T-cell (primary cell): Measurements from ENCODE around the gene AP1AR. TPM values are rescaled to one million over a fixed set of nuclear protein-coding genes. Genes with fewer than 3 reads are reported as not detected.
"Not testable (repeated sequence)": the region's sequence is repeated elsewhere in the genome, so short reads cannot be mapped to it uniquely, and the experiment has no call there.

Source experiments
- ATAC-seq, 4 experiments: fragments of 200-7000 bp in 3 of 4; fragments of 150-1000 bp in 1 of 4; cut with Tn5 transposase; replicated peaks in 1 of 4; 1 replicate in 3 of 4; 2 replicates in 1 of 4; pipeline ENCODE4 v1.10.0; 2021; ENCODE audit warnings: moderate library complexity in 3 of 4, mild to moderate bottlenecking in 2 of 4, moderate number of reproducible peaks in 1 of 4
- CTCF ChIA-PET, 2 donors: fragments of 300-600 bp; sonication (Branson Sonifier 250); formaldehyde crosslinking; loops; one replicate each; lab custom pipeline; 2022; ENCODE audit warnings: antibody characterized with exemption in 2 of 2; lab: Charles Lee
- POLR2A ChIA-PET, 2 donors: fragments of 300-600 bp; sonication (Branson Sonifier 250); formaldehyde crosslinking; loops; one replicate each; lab custom pipeline; 2022; ENCODE audit warnings: antibody characterized with exemption in 2 of 2; lab: Charles Lee
- DNase-seq, 35 experiments: peaks; one replicate each; pipeline versions ENCODE4 v3.0.0 to v3.0.0-alpha.2; 2013 to 2023
- H3K27ac ChIP-seq: one replicate; pipeline ENCODE4 v1.5.1; 2013; ENCODE audit warnings: low read length
- H3K27me3 ChIP-seq, 2 experiments: replicated peaks in 1 of 2; 1 replicate in 1 of 2; 2 replicates in 1 of 2; pipeline versions ENCODE4 v1.6.1 to v1.7.0; 2013; ENCODE audit warnings: low read length in 1 of 2, mixed read lengths in 1 of 2; ENCODE audit not compliant: control insufficient read depth in 2 of 2, insufficient read depth in 2 of 2; ENCODE audit errors: extremely low read depth in 1 of 2
- H3K36me3 ChIP-seq, 2 donors: 1 replicate in 1 of 2; 2 replicates in 1 of 2; pipeline versions ENCODE4 v1.6.1 to v1.7.0; 2013; ENCODE audit warnings: low read length in 1 of 2; ENCODE audit not compliant: control insufficient read depth in 2 of 2, insufficient read depth in 1 of 2; ENCODE audit errors: extremely low read depth in 1 of 2
- H3K4me1 ChIP-seq, 2 experiments: 1 replicate in 1 of 2; 2 replicates in 1 of 2; pipeline versions ENCODE4 v1.6.1 to v1.7.0; 2013; ENCODE audit warnings: low read length in 2 of 2, mixed read lengths in 1 of 2; ENCODE audit not compliant: insufficient read depth in 2 of 2, control insufficient read depth in 1 of 2; ENCODE audit errors: extremely low read depth in 1 of 2
- H3K4me3 ChIP-seq, 2 donors: 1 replicate in 1 of 2; 2 replicates in 1 of 2; pipeline versions ENCODE4 v1.5.1 to v1.7.0; 2013; ENCODE audit warnings: mild to moderate bottlenecking in 2 of 2, low read length in 1 of 2, moderate library complexity in 1 of 2; ENCODE audit not compliant: control insufficient read depth in 1 of 2; ENCODE audit errors: extremely low read depth in 1 of 2
- H3K9me3 ChIP-seq: 2 replicates; pipeline ENCODE4 v1.7.0; 2013
- H3K27ac Mint-ChIP-seq, 2 donors: one replicate each; pipeline ENCODE4 v1.8.0; 2020 to 2021; ENCODE audit warnings: mild to moderate bottlenecking in 2 of 2, mixed read lengths in 2 of 2
- H3K27me3 Mint-ChIP-seq, 2 donors: one replicate each; pipeline ENCODE4 v1.8.0; 2021 to 2022; ENCODE audit warnings: mixed read lengths in 2 of 2
- H3K36me3 Mint-ChIP-seq: one replicate; pipeline ENCODE4 v1.8.0; 2021; ENCODE audit warnings: mixed read lengths
- H3K4me1 Mint-ChIP-seq, 3 donors: one replicate each; pipeline ENCODE4 v1.8.0; 2020 to 2022; ENCODE audit warnings: mixed read lengths in 3 of 3, mild to moderate bottlenecking in 1 of 3
- H3K4me3 Mint-ChIP-seq, 3 donors: one replicate each; pipeline ENCODE4 v1.8.0; 2020 to 2022; ENCODE audit warnings: mild to moderate bottlenecking in 3 of 3, mixed read lengths in 3 of 3, moderate library complexity in 3 of 3
- H3K9me3 Mint-ChIP-seq, 3 donors: one replicate each; pipeline ENCODE4 v1.8.0; 2020 to 2022; ENCODE audit warnings: mixed read lengths in 3 of 3
- WGBS: methylation state at CpG from one replicate; pipeline ENCODE4 v1.1.5; 2013; ENCODE audit warnings: missing lambda C conversion rate; ENCODE audit not compliant: insufficient coverage; 5-methylcytosine and 5-hydroxymethylcytosine counted together
- total RNA-seq, 35 experiments: library from RNA in 6 of 35; stranded (reverse) in 6 of 35; fragments of 120-200 nt in 1 of 35; gene quantifications; one replicate each; pipeline versions ENCODE4 v1.2.1 to v1.2.4 and lab custom pipeline; 2013 to 2026

Gene AP1AR
- total RNA-seq, 5 donors from 2014 or later (not counting 1 experiment from before 2014, with no cell fraction given): 13.9 to 21.4 (median 20.3) TPM

GRCh38 chr4:112279025-112279881 is 47.7 kb downstream of the AP1AR start:
- ATAC-seq (peak in 1 of 4 experiments; percentile 38), DNase-seq (no peak)
- H3K27me3 Mint-ChIP-seq: no peaks in the 10 kb centered on the region
- H3K4me3 Mint-ChIP-seq: peak overlapping the region in 2 of 3 donors; percentile 37 to 42
- H3K36me3 Mint-ChIP-seq: peaks cover 32% of the 10 kb centered on the region
- peak overlapping the region; percentile 20 for H3K27ac ChIP-seq
- no peaks in the 10 kb centered on the region for H3K27me3 ChIP-seq
- WGBS: 0% methylated on average over 1 of the region's 10 CpGs
- H3K9me3 Mint-ChIP-seq: peaks cover 0 to 8% (median 0%) of the 10 kb centered on the region in 3 donors
- no peaks in the 10 kb centered on the region for H3K9me3 ChIP-seq
- H3K4me3 ChIP-seq: no peak overlapping the region
- H3K27ac Mint-ChIP-seq: peak overlapping the region; percentile 86 to 89
- ChIA-PET CTCF (interaction anchor here in 1 of 2 donors (1.2 kb wide), 1 partner anchor 7 kb away, joined by 7 read pairs; no protein-coding TSS in a partner anchor), POLR2A (no interaction called here)
- peaks cover 2 to 32% of the 10 kb centered on the region in 2 experiments for H3K4me1 ChIP-seq
- peaks cover 3 to 11% of the 10 kb centered on the region in 2 donors for H3K36me3 ChIP-seq
- peaks cover 64 to 76% (median 76%) of the 10 kb centered on the region in 3 donors for H3K4me1 Mint-ChIP-seq

DNA sequence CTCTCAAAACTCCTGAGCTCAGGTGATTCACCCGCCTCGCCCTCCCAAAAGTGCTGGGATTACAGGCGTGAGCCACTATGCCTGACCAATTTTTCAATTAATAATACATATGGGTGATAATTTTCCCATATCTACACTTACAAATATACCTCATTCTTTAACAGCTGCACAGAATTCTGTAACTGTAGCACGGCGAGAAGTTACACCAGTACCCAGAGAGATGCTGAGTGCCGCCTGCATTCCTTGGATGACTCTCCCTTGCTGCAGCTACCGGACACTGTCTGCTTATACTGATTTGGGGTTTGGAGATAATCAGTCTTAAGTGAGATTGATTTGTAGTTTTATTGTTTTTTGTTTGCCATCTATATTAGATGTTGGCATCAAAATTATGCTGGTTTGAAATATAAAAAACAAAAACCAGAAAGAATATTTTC is 48.3 kb downstream of the AP1AR start:
- CTCF ChIA-PET: interaction anchor here in 1 of 2 donors (1.2 kb wide), 1 partner anchor 8 kb away, joined by 7 read pairs; no protein-coding TSS in a partner anchor
- peaks cover 7 to 35% of the 10 kb centered on the region in 2 experiments for H3K4me1 ChIP-seq

DNA sequence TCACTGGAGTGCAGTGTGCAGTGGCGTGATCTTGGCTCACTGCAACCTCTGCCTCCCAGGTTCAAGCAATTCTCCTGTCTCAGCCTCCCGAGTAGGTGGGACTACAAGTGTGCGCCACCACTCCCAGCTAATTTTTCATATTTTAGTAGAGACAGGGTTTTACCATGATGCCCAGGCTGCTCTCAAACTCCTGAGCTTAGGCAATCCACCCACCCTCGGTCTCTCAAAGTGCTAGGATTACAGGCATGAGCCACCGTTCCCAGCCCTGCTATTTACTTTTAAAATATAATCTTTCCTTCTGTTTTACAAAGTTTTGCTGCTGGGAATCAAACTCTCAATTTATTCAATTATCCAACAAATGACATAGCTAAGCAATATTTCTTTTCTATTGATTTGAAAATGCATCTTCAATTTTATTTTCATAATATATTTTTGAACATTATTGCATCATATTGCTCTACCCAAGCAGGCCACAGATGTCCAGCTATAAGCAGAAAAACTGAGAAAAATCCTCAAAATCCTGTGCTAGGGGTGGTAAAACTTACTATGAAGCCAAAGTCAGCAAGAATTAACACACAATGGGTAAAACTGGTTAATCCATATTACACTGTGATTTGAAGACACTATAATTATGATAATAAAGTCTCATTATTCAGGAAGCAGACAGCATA is 48.9 kb downstream of the AP1AR start:
- CTCF ChIA-PET: interaction anchor here in 1 of 2 donors (1.2 kb wide), 1 partner anchor 9 kb away, joined by 7 read pairs; no protein-coding TSS in a partner anchor
- H3K27ac Mint-ChIP-seq: peak overlapping the region; percentile 50 to 57

More for the DNA sequence above, 48.3 kb downstream of the AP1AR start:
- H3K27me3 ChIP-seq: no peaks in the 10 kb centered on the region
- DNase-seq (no peak), ATAC-seq (no peak)
- POLR2A ChIA-PET: no interaction called here
- Mint-ChIP-seq H3K9me3 (peaks cover 0 to 8% (median 0%) of the 10 kb centered on the region in 3 donors), H3K4me3 (peak overlapping the region in 2 of 3 donors; percentile 37 to 42), H3K27me3 (no peaks in the 10 kb centered on the region), H3K4me1 (peaks cover 66 to 80% (median 79%) of the 10 kb centered on the region in 3 donors), H3K27ac (peak overlapping the region in 1 of 2 donors; percentile 89), H3K36me3 (peaks cover 32% of the 10 kb centered on the region)
- H3K9me3 ChIP-seq: no peaks in the 10 kb centered on the region
- H3K27ac ChIP-seq: no peak overlapping the region
- no peak overlapping the region for H3K4me3 ChIP-seq
- peaks cover 3 to 8% of the 10 kb centered on the region in 2 donors for H3K36me3 ChIP-seq
- no CpG with 5 or more reads among the region's 7 CpGs for whole genome bisulfite sequencing

GRCh38 chr4:112281895-112282398 is 50.4 kb downstream of the AP1AR start:
- POLR2A ChIA-PET: interaction anchor here in 1 of 2 donors (0.5 kb wide), 1 partner anchor 98 kb away, joined by 4 read pairs; no protein-coding TSS in a partner anchor
- not testable (repeated sequence) for ATAC-seq, H3K27me3 Mint-ChIP-seq, DNase-seq, H3K9me3 ChIP-seq, H3K36me3 ChIP-seq, H3K27ac ChIP-seq, H3K4me3 ChIP-seq, H3K9me3 Mint-ChIP-seq, H3K27me3 ChIP-seq
- Mint-ChIP-seq H3K4me1 (peaks cover 69 to 84% (median 84%) of the 10 kb centered on the region in 3 donors), H3K4me3 (peak overlapping the region in 2 of 3 donors; percentile 1 to 91), H3K36me3 (peaks cover 22% of the 10 kb centered on the region), H3K27ac (peak overlapping the region; percentile 73 to 87)
- no CpG with 5 or more reads among the region's 2 CpGs for WGBS
- H3K4me1 ChIP-seq: peaks cover 8 to 48% of the 10 kb centered on the region in 2 experiments
- CTCF ChIA-PET: interaction anchor here (0.8 to 1.0 kb wide), 2 partner anchors 14 to 46 kb away, joined by 3 to 4 read pairs; no protein-coding TSS in a partner anchor

More for the DNA sequence above, 48.9 kb downstream of the AP1AR start:
- peaks cover 7 to 37% of the 10 kb centered on the region in 2 experiments for H3K4me1 ChIP-seq
- Mint-ChIP-seq H3K36me3 (peaks cover 27% of the 10 kb centered on the region), H3K4me3 (peak overlapping the region in 1 of 3 donors; percentile 42), H3K4me1 (peaks cover 66 to 78% (median 77%) of the 10 kb centered on the region in 3 donors), H3K27me3 (no peaks in the 10 kb centered on the region), H3K9me3 (peaks cover 0 to 8% (median 0%) of the 10 kb centered on the region in 3 donors)
- peaks cover 3 to 4% of the 10 kb centered on the region in 2 donors for H3K36me3 ChIP-seq
- POLR2A ChIA-PET: interaction anchor here in 1 of 2 donors (0.6 kb wide), 1 partner anchor 55 kb away, joined by 5 read pairs; no protein-coding TSS in a partner anchor
- WGBS: 90% methylated on average over 4 of the region's 5 CpGs
- no peaks in the 10 kb centered on the region for H3K9me3 ChIP-seq
- no peak overlapping the region for H3K4me3 ChIP-seq
- H3K27ac ChIP-seq: no peak overlapping the region
- ATAC-seq (no peak), DNase-seq (no peak)
- no peaks in the 10 kb centered on the region for H3K27me3 ChIP-seq

DNA sequence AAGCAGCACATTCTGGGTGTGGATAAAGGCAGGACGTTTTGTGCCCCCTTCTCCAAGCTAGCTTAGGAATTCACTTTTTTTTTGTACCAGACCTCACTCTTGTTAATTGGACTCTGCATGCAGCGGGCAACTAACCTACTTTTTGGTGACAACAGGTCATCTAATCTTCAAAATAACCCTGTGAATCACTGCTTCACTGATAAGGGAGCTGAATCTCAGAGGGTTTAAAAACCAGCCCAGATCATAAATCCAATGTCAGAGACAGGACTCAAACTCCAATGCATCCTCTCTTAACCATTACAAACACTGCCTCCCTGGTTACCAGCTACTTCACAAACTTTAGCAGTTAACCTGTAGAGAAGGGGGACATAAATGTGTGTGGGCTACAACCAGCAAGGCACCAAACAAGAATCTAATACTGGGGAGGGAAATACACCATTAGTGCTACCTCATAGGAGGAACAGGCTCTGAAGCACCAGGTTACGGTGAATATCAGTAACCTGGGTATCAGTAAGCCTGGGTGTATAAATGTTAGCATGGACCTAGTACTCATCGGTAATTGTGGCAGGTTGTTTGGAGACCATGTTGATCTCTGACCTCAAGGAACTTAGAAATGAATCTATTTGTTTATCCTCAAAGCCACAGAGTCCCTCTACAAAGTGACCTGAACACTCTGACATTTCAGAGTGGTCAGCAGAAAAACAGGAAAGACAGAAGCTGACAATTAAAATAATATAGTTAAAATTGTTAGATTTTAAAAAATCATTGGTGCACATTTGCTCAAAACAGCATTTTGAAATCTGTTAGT is 51.5 kb downstream of the AP1AR start:
- DNase-seq (no peak), ATAC-seq (no peak)
- Mint-ChIP-seq H3K36me3 (peaks cover 13% of the 10 kb centered on the region), H3K4me1 (peaks cover 72 to 84% (median 84%) of the 10 kb centered on the region in 3 donors), H3K4me3 (peak overlapping the region; percentile 73 to 91 (median 89)), H3K27me3 (no peaks in the 10 kb centered on the region), H3K9me3 (peaks cover 0 to 8% (median 0%) of the 10 kb centered on the region in 3 donors), H3K27ac (peak overlapping the region; percentile 73 to 87)
- H3K27me3 ChIP-seq: no peaks in the 10 kb centered on the region
- ChIA-PET CTCF (interaction anchor here in 1 of 2 donors (0.6 kb wide), 1 partner anchor 1111 kb away, joined by 5 read pairs; no protein-coding TSS in a partner anchor), POLR2A (no interaction called here)
- H3K4me3 ChIP-seq: peak overlapping the region in 1 of 2 donors; percentile 85
- 80% methylated on average over 2 of the region's 4 CpGs for WGBS
- H3K9me3 ChIP-seq: no peaks in the 10 kb centered on the region
- H3K27ac ChIP-seq: peak overlapping the region; percentile 36
- H3K36me3 ChIP-seq: peaks cover 0 to 1% of the 10 kb centered on the region in 2 donors
- H3K4me1 ChIP-seq: peaks cover 15 to 59% of the 10 kb centered on the region in 2 experiments
